ENCODE measurements around the gene TANGO6.
A peak's percentile ranks its signal among the peaks of the same experiment; 100 is the strongest.

TANGO6 gene

GRCh38 chr16:69106491-69107315 is 263.4 kb downstream of the TANGO6 start:
- CTCF ChIA-PET, result interaction anchor here (1.0 to 1.5 kb wide), 3 partner anchors 11 to 206 kb away, joined by 3 to 4 read pairs (median 3); no protein-coding TSS in a partner anchor
- peak; percentile 50 for DNase-seq (ENCODE audit: extremely low spot score)
- POLR2A ChIA-PET, result no interaction called here
- TF ChIP-seq CTCF (IDR thresholded peaks at IDR 0.05; ENCODE audit: control extremely low read depth, extremely low read depth, low read depth, missing control alignments), result no peak

- POLR2A ChIA-PET, result interaction anchor here (0.5 kb wide), 1 partner anchor 738 kb away, joined by 4 read pairs; no protein-coding TSS in a partner anchor
Observed at GRCh38 chr16:69107316-69107962, 264.1 kb downstream of the TANGO6 start.

GRCh38 chr16:69108064-69108904 is 265.0 kb downstream of the TANGO6 start:
- no peak for DNase-seq (ENCODE audit: extremely low spot score)
- TF ChIP-seq CTCF (IDR thresholded peaks at IDR 0.05; ENCODE audit: control extremely low read depth, extremely low read depth, low read depth, missing control alignments), result no peak
- ChIA-PET CTCF (interaction anchor here (1.9 to 2.3 kb wide), 3 partner anchors 9 to 19 kb away, joined by 6 to 14 read pairs (median 8); no protein-coding TSS in a partner anchor), POLR2A (interaction anchor here (0.5 to 0.7 kb wide), 2 partner anchors 244 to 739 kb away, joined by 3 to 4 read pairs; no protein-coding TSS in a partner anchor)

More at GRCh38 chr16:69107316-69107962, 264.1 kb downstream of the TANGO6 start:
- no peak for TF ChIP-seq CTCF (IDR thresholded peaks at IDR 0.05; ENCODE audit: control extremely low read depth, extremely low read depth, low read depth, missing control alignments)
- DNase-seq (ENCODE audit: extremely low spot score), result no peak
- CTCF ChIA-PET, result interaction anchor here (1.9 to 2.3 kb wide), 3 partner anchors 10 to 18 kb away, joined by 6 to 14 read pairs (median 8); no protein-coding TSS in a partner anchor

GRCh38 chr16:69108905-69109252 is 265.5 kb downstream of the TANGO6 start:
- no peak for TF ChIP-seq CTCF (IDR thresholded peaks at IDR 0.05; ENCODE audit: control extremely low read depth, extremely low read depth, low read depth, missing control alignments)
- ChIA-PET POLR2A (interaction anchor here (0.7 kb wide), 1 partner anchor 244 kb away, joined by 3 read pairs; no protein-coding TSS in a partner anchor), CTCF (interaction anchor here (1.9 to 2.3 kb wide), 3 partner anchors 9 to 20 kb away, joined by 6 to 14 read pairs (median 8); no protein-coding TSS in a partner anchor)
- DNase-seq (ENCODE audit: extremely low spot score), result no peak

- ChIA-PET CTCF (interaction anchor here (2.1 to 4.3 kb wide), 3 partner anchors 8 to 14 kb away, joined by 8 to 60 read pairs (median 14); no protein-coding TSS in a partner anchor), POLR2A (no interaction called here)
- TF ChIP-seq CTCF (IDR thresholded peaks at IDR 0.05; ENCODE audit: control extremely low read depth, extremely low read depth, low read depth, missing control alignments), result no peak
- no peak for DNase-seq (ENCODE audit: extremely low spot score)
Observed at GRCh38 chr16:69109486-69110270, 266.3 kb downstream of the TANGO6 start.
